Measurements from ENCODE around the gene KLHDC9. TPM values are rescaled to one million over a fixed set of nuclear protein-coding genes. Genes with fewer than 3 reads are reported as not detected.
"Not testable (repeated sequence)": the region's sequence is repeated elsewhere in the genome, so short reads cannot be mapped to it uniquely, and the experiment has no call there.

The KLHDC9 gene
- total RNA-seq, 1 donor from 2014 or later: 1.5 TPM

DNA sequence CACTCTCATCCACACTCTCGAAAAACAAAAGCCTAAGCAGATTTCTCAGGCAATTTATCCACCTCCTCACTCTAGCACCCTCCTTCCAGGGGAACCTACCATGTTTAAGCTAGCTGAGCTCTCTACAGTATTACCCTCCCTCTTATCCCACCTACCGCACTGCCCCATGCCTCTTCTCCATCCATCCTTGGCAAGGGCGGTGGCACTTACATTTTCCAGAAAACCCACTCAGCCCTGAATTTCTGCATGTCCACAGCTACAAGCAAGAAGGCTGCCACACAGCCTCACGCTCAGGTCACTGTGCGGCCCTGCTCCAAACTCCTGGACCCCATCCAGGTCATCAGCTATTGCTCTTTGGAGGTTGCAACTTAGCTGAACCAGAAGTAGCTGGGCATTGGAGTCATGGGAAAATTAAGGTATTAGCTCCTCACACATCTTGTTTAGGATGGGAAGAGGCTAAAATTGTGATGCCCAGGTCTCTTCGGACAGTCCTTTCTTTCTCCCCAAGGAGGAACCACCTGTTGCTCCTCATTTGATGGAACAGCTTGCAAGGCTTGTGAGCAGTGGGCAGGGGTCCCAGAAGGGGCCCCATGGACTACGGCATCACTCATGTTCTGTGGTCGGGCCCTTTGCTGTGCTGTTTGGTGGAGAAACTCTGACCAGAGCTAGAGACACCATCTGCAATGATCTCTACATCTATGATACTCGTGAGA lies 1.1 kb downstream of the KLHDC9 start:
- DNase-seq: no peak

DNA sequence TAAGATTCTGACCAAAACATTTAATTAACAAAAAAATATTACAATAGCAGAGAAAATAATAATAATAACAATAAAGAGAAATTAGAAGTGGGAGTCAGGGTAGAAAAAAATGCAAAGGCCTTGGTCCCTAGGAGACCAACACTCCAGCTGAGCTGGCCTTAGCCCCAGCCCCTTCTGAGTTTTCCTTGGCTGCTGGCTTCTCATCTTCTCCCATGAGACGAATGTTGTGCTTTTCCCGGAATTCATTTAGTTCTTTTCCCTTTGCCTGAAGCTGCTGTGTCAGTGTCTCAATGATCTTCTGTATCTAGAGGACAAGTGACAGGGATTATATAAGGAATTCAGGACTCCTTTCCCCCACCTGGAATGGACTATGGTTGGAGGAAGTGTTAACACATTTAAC lies 2.4 kb downstream of the KLHDC9 start:
- no peak for DNase-seq

DNA sequence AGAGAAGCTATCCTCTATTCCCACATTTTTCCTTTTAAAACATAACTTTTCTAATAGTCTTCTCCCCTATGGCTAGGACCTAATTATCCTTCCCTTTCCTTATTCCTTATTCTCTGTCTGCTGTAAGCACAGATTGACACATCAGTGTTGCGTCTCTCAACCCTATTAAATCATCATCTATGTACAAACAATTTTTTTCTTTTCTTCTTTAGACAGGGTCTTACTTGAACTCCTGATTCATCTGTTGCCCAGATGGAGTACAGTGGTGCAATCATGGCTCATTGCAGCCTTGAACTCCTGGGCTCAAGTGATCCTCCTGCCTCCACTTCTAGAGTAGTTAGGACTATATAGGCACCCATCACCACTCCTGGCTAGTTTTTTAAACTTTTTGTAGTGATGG lies 8.3 kb downstream of the KLHDC9 start:
- no peak for DNase-seq

GRCh38 chr1:161111117-161111516 lies 13.0 kb downstream of the KLHDC9 start:
- no peak for DNase-seq

DNA sequence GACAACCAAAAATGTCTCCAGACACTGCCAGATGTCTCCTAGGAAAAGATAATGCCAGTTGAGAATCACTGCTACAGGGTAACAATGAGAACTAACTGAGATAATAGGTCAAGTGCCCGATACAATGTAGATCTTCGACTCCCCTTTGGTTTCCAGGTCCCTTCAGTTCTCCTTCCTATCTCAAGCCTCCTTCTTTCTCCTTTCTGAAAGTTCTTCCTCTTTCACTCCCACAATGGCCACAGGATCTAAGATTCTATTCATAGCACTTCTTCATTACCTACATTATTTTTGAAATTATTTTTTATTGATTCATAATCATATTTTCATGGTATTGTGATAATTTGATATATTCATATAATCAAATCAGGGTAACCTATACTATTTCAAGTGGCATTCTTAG lies 13.4 kb downstream of the KLHDC9 start:
- no peak for DNase-seq

GRCh38 chr1:161113915-161114314 lies 15.8 kb downstream of the KLHDC9 start:
- DNase-seq: no peak

- no peak for DNase-seq
These were observed 16.4 kb downstream of the KLHDC9 start for GRCh38 chr1:161114556-161114955.

DNA sequence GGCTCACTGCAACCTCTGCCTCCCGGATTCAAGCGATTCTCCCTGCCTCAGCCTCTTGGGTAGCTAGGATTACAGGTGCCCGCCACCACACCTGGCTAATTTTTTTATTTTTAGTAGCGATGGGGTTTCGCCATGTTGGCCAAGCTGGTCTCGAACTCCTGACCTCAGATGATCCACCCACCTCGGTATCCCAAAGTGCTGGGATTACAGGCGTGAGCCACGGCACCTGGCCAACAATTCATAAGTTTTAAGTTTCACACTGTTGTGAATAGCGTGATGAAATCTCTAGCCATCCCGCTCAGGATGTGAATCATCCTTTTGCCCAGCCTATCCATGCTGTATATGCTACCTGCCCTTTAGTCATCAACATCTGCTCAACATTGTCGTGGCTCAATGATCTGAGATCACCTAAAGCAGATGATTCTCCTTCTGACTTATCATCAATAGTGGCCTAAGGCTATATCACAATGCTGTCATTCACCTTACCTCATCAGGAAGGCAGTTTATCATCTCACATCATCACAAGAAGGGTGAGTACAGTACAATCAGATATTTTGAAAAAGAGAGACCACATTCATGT lies 17.1 kb downstream of the KLHDC9 start:
- DNase-seq: peak; percentile 93

DNA sequence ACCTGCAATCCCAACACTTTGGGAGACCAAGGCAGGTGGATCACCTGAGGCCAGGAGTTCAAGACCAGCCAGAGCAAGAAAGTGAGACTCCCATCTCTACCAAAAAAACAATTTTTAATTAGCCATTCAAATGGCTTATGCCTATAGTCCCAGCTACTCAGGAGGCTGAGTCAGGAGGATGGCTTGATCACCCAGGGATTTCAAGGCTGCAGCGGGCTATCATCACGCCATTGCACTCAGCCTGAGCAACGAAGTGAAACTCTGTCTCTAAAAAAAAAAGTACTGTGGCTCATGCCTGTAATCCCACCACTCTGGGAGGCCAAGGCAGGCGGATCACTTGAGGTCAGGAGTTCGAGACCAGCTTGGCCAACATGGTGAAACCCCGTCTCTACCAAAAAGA lies 17.8 kb downstream of the KLHDC9 start:
- not testable (repeated sequence) for DNase-seq

DNA sequence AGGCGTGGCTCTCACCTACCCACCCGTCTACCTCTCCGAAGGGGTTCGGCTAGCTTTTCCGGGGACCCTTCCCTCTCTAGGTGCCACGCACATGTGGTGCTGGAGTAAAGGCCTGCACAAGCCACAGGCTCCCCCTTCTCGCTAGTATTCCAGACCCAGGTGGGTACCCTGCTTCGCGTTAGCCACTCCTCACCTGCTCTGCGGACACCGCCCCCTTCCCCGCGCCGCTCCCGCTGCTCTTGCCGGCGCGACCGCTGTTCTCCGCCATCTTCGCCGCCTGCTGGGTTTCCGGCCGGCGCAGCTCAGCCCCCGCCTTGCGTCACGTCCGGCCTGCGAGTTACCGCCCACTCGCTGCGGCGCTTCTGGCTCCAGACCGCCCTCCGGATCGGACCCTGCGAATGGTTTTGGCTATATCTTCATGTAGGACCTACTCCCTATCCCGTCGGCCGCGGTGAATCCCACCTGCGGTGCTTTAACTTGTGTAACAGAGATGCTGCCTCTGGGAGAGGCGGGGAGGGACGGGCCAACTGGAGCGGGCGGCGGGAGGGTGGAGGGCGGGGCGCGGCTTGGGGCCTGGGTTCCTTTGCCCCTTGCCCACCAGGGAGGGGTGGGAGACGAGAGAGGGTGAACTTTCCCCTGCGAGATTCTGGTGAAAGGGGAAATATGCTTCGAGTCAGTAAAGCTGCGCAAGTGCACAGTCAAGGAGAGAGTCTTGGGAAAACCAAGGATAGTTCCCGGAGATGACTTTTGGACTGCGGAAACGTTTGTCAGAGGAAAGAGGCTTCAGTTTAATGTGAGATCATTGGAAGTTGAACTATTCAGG lies 19.8 kb downstream of the KLHDC9 start, which contains the start of the genes NIT1 and PFDN2:
TSS of gene NIT1 (plus strand) at position 347 of the 823 bp plus-strand sequence. CDS start at position 419, 72 bp downstream.
TSS of gene PFDN2 (minus strand) at position 279 of the 823 bp plus-strand sequence. CDS start at position 268, 11 bp downstream.
- DNase-seq: peak; percentile 91

DNA sequence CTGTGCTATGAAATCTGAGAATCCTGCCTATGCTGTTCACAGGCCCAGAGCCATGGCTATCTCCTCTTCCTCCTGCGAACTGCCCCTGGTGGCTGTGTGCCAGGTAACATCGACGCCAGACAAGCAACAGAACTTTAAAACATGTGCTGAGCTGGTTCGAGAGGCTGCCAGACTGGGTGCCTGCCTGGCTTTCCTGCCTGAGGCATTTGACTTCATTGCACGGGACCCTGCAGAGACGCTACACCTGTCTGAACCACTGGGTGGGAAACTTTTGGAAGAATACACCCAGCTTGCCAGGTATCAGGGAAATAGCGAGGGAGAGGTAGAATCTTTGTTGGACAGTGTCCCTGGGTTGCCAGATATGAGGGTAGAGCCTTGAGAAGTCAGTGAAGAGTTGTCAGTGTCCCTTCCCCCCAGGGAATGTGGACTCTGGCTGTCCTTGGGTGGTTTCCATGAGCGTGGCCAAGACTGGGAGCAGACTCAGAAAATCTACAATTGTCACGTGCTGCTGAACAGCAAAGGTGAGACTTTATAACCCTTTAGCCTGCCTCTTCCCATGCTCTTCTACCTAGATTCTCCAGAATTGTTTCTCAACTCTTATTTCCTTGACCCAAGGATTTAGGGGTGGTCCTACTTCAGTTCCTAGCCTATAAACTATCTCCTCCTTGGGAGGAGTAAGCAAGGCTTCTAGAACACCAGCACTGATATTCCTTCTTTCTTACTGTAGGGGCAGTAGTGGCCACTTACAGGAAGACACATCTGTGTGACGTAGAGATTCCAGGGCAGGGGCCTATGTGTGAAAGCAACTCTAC lies 21.1 kb downstream of the KLHDC9 start:
- DNase-seq: peak; percentile 77

GRCh38 chr1:161121042-161121650 lies 23.0 kb downstream of the KLHDC9 start:
- no peak for DNase-seq

GRCh38 chr1:161121834-161122233 lies 23.7 kb downstream of the KLHDC9 start:
- DNase-seq: no peak

- DNase-seq: no peak
These were observed 24.8 kb downstream of the KLHDC9 start for GRCh38 chr1:161122967-161123366.

DNA sequence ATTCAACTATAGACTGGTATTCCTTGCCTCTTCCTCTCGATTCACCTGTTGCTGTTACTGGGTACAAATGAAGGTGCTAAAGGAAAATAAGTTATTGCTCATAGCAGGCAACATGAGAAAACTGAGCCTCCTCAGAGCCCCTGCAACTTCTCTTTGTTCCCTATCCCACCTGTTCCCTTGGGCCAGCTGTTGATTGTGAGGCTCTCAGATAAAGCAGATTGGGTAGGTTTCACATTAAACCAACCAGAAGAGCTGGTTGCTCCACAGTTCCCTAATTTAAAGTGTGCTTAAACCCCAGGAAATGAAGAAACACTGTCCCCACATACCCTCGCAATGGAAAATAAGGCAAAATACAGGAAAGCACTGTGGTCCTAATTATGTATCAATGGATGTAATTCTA lies 29.5 kb downstream of the KLHDC9 start:
- DNase-seq: no peak

DNA sequence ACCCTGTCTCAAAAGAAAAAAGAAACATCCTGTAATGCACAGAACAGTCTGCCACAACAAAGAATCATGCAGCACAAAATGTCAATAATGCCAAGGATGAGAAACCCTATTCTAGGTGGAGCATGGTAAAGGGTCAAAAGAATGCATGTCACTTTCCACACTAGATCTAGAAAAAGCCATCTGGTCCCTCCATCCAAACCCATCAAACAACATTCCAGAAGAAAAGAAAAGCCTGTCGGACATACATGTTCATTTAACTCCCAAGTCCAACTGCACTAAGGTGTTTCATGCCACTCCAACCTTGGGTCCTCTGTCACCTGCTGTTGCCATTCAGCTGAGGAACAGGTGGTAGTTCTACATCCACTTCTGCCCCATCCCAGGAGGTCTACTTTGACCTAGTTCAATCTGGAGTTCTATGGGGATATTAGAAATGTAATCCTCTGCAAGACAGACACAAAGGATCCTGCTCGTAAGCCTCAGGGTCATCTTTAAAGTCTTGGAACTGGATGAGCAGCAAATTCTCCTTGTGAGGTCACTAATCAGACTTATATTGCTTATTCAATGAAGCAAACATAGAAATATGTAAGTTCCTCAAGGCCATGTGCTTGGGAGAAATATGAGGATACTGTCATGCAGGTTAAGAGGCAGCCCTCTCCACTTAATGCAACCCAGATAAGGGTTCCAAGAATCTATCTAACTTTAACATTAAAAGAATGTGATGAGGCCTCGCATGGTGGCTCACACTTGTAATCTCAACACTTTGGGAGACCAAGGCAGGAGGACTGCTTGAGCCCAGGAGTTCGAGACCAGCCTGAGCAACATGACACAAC lies 30.6 kb downstream of the KLHDC9 start:
- no peak for DNase-seq

DNA sequence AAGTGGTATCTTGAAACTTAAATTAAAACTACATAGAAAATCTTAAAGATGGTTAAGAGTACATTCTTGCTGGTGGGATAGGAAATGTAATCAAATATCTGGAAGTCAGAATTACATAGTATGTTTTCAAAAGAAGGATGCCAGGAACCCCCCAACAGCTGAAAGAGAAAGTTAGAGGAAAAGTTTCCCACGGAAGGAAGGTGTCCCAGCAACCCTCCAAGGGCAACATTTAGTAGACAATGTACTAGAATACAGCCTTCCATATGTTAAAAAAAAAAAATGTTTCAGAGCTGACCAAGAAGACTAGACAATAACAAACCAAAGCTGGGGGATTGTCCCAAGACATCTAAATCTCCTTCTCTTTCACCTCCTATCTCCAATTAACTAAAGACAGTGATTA lies 32.1 kb downstream of the KLHDC9 start:
- peak; percentile 54 for DNase-seq

- DNase-seq: peak; percentile 37
These were observed 33.6 kb downstream of the KLHDC9 start for GRCh38 chr1:161131523-161132409.

- DNase-seq: peak; percentile 97
These were observed 34.5 kb downstream of the KLHDC9 start, which contains the start of gene DEDD for GRCh38 chr1:161132410-161133219. Gene DEDD (minus strand): TSS chr1:161132667. CDS start chr1:161124462, 8,205 bp downstream.

All from dermis blood vessel endothelial cell (primary cell).